Measurements from ENCODE around the gene ASCL2.

- no peak for TF ChIP-seq CTCF (IDR thresholded peaks at IDR 0.05)
- no peak for TF ChIP-seq POLR2AphosphoS5 (IDR thresholded peaks at IDR 0.05)
- no peak for TF ChIP-seq POLR2A (IDR thresholded peaks at IDR 0.05)
These were observed 29.6 kb downstream of the ASCL2 start for GRCh38 chr11:2240834-2241233.
